ENCODE results near the gene CHCHD6. TPM values are rescaled to one million over a fixed set of nuclear protein-coding genes. Genes with fewer than 3 reads are reported as not detected.
"Not testable (repeated sequence)": the region's sequence is repeated elsewhere in the genome, so short reads cannot be mapped to it uniquely, and the experiment has no call there.

CHCHD6 gene
- total and polyA plus RNA-seq, 2 of the 4 experiments (the other 2 are of a cell fraction): 18.8 to 28.9 TPM

GRCh38 chr3:126791320-126791719 is 87.3 kb downstream of the CHCHD6 start:
- dilution Hi-C loops (cut with HindIII; ENCODE audit: low sequenced_read_pairs, unreplicated experiment); H2AK5ac ChIP-seq (ENCODE audit: low read depth, low read length); H3K18ac ChIP-seq (ENCODE audit: low read depth, low read length); H3K23ac ChIP-seq (ENCODE audit: low read depth, low read length); POLR2A ChIA-PET (ENCODE audit: unreplicated experiment); H3K4me3 ChIP-seq (ENCODE audit: insufficient read depth, low read depth, low read length); H2AFZ ChIP-seq (replicated peaks; ENCODE audit: low read length, poor library complexity); H3K27ac ChIP-seq (ENCODE audit: insufficient read depth, low read length); DNase-seq; H3K56ac ChIP-seq (ENCODE audit: extremely low read depth, insufficient read depth, low read length); H2BK15ac ChIP-seq (ENCODE audit: low read depth, low read length); H3K27me3 ChIP-seq (ENCODE audit: control insufficient read depth, insufficient read depth, low read length); H3K36me3 ChIP-seq (ENCODE audit: control insufficient read depth, insufficient read depth, low read length); ATAC-seq (ENCODE audit: low read depth); H3K79me1 ChIP-seq (ENCODE audit: low read depth in 1 of 2, low read length in 2 of 2); H3K9me1 ChIP-seq (ENCODE audit: insufficient read depth, low read length); H2BK5ac ChIP-seq (ENCODE audit: low read depth, low read length, poor library complexity, severe bottlenecking); in situ Hi-C loops (cut with MboI; ENCODE audit: low sequenced_read_pairs); H4K20me1 ChIP-seq (ENCODE audit: insufficient read depth, low read length); H4K91ac ChIP-seq (ENCODE audit: insufficient read depth, low read depth, low read length); H3K4me1 ChIP-seq (ENCODE audit: control insufficient read depth, insufficient read depth, low read length); H2BK20ac ChIP-seq (ENCODE audit: low read depth, low read length); H3K14ac ChIP-seq (replicated peaks; ENCODE audit: low read depth, low read length); BruUV-seq (replicated peaks); H3K9ac ChIP-seq (ENCODE audit: low read depth, low read length); H3K4me2 ChIP-seq (ENCODE audit: low read depth, low read length); H4K8ac ChIP-seq (ENCODE audit: low read depth in 2 of 2, low read length in 2 of 2); H4K5ac ChIP-seq (ENCODE audit: low read depth, low read length); H2BK120ac ChIP-seq (ENCODE audit: low read depth, low read length); H3K4ac ChIP-seq (ENCODE audit: low read depth, low read length); intact Hi-C loops (cut with micrococcal nuclease); CTCF ChIA-PET; H3K9me3 ChIP-seq (ENCODE audit: control insufficient read depth, insufficient read depth, low read length); H2AK9ac ChIP-seq (replicated peaks; ENCODE audit: low read depth, low read length, poor library complexity): not testable (repeated sequence)
- WGBS, 2 experiments (ENCODE audit: extremely low coverage in 2 of 2, insufficient read length in 1 of 2): 64% methylated on average over 2 of the region's 7 CpGs; no CpG with 5 or more reads in 1 of the 2 experiments

Measured in IMR-90 (cell line).